Trophoblast cell (in vitro differentiated cells and primary cell): ENCODE data around the gene SELPLG.
A peak's percentile ranks its signal among the peaks of the same experiment; 100 is the strongest.
"Not testable (repeated sequence)": the region's sequence is repeated elsewhere in the genome, so short reads cannot be mapped to it uniquely, and the experiment has no call there.

ENCODE experiments used
- DNase-seq, 2 donors: peaks; one replicate each; pipeline ENCODE4 v3.0.0-alpha.2; 2016
- H2AFZ ChIP-seq: 2 replicates; pipeline ENCODE4 v1.6.1; 2013; ENCODE audit warnings: low read length, moderate library complexity, mild to moderate bottlenecking; ENCODE audit not compliant: insufficient read depth, poor library complexity
- H2AK5ac ChIP-seq: 2 replicates; pipeline ENCODE4 v1.6.1; 2013; ENCODE audit warnings: mild to moderate bottlenecking, low read length
- H2BK120ac ChIP-seq: 2 replicates; pipeline ENCODE4 v1.6.1; 2013; ENCODE audit warnings: low read length, mild to moderate bottlenecking, moderate library complexity; ENCODE audit not compliant: insufficient read depth, poor library complexity
- H2BK12ac ChIP-seq: 2 replicates; pipeline ENCODE4 v1.6.1; 2013; ENCODE audit warnings: mild to moderate bottlenecking, low read length, moderate library complexity
- H2BK5ac ChIP-seq: 2 replicates; pipeline ENCODE4 v1.6.1; 2013; ENCODE audit warnings: low read length, low read depth, moderate library complexity, mild to moderate bottlenecking; ENCODE audit not compliant: poor library complexity
- H3K14ac ChIP-seq: 2 replicates; pipeline ENCODE4 v1.6.1; 2013; ENCODE audit warnings: mild to moderate bottlenecking, low read length
- H3K18ac ChIP-seq: 2 replicates; pipeline ENCODE4 v1.6.1; 2013; ENCODE audit warnings: mild to moderate bottlenecking, low read length
- H3K23ac ChIP-seq: 2 replicates; pipeline ENCODE4 v1.6.1; 2013; ENCODE audit warnings: low read length
- H3K27ac ChIP-seq: 2 replicates; pipeline ENCODE4 v1.5.1; 2013; ENCODE audit warnings: low read depth, mild to moderate bottlenecking, inconsistent platforms, low read length, moderate library complexity
- H3K27me3 ChIP-seq: 2 replicates; pipeline ENCODE4 v1.6.1; 2013; ENCODE audit warnings: inconsistent platforms, mild to moderate bottlenecking, low read length, moderate library complexity; ENCODE audit not compliant: insufficient read depth
- H3K36me3 ChIP-seq, 2 experiments: 1 replicate in 1 of 2; 2 replicates in 1 of 2; pipeline ENCODE4 v1.6.1; 2013; ENCODE audit warnings: low read length in 2 of 2, mild to moderate bottlenecking in 2 of 2, moderate library complexity in 1 of 2; ENCODE audit not compliant: insufficient read depth in 2 of 2, control insufficient read depth in 1 of 2
- H3K4ac ChIP-seq: 2 replicates; pipeline ENCODE4 v1.6.1; 2013; ENCODE audit warnings: low read depth, mild to moderate bottlenecking, low read length, moderate library complexity
- H3K4me1 ChIP-seq, 2 experiments: 1 replicate in 1 of 2; 2 replicates in 1 of 2; pipeline ENCODE4 v1.6.1; 2013; ENCODE audit warnings: low read length in 2 of 2, mild to moderate bottlenecking in 2 of 2, moderate library complexity in 1 of 2; ENCODE audit not compliant: insufficient read depth in 2 of 2, control insufficient read depth in 1 of 2
- H3K4me2 ChIP-seq: 2 replicates; pipeline ENCODE4 v1.6.1; 2013; ENCODE audit warnings: inconsistent platforms, mild to moderate bottlenecking, low read length, moderate library complexity
- H3K4me3 ChIP-seq: 2 replicates; pipeline ENCODE4 v1.5.1; 2013; ENCODE audit warnings: mild to moderate bottlenecking, low read depth, low read length, inconsistent platforms
- H3K79me1 ChIP-seq: one replicate; pipeline ENCODE4 v1.6.1; 2013; ENCODE audit warnings: low read length
- H3K79me2 ChIP-seq: 2 replicates; pipeline ENCODE4 v1.6.1; 2013; ENCODE audit warnings: low read length, mild to moderate bottlenecking; ENCODE audit not compliant: control insufficient read depth, insufficient read depth, poor library complexity
- H3K9ac ChIP-seq: 2 replicates; pipeline ENCODE4 v1.6.1; 2013; ENCODE audit warnings: mild to moderate bottlenecking, low read length
- H3K9me3 ChIP-seq: 2 replicates; pipeline ENCODE4 v1.6.1; 2013; ENCODE audit warnings: low read depth, mild to moderate bottlenecking, control low read depth, inconsistent platforms, low read length; ENCODE audit not compliant: insufficient read depth
- H4K12ac ChIP-seq: 2 replicates; pipeline ENCODE4 v1.6.1; 2013; ENCODE audit warnings: low read depth, mild to moderate bottlenecking, low read length, moderate library complexity
- H4K8ac ChIP-seq: 2 replicates; pipeline ENCODE4 v1.6.1; 2013; ENCODE audit warnings: low read depth, mild to moderate bottlenecking, low read length, moderate library complexity
- H4K91ac ChIP-seq: one replicate; pipeline ENCODE4 v1.6.1; 2013; ENCODE audit warnings: low read depth, mild to moderate bottlenecking, low read length, moderate library complexity
- WGBS: extraction: QIAGEN DNeasy Blood & Tissue Kit; methylation state at CpG from one replicate; pipeline ENCODE4 v1.1.7; 2013; ENCODE audit warnings: missing lambda C conversion rate; ENCODE audit not compliant: insufficient read length, insufficient coverage; ENCODE audit errors: extremely low coverage; 5-methylcytosine and 5-hydroxymethylcytosine counted together

The SELPLG gene

GRCh38 chr12:108631261-108631660, 2.4 kb downstream of the SELPLG start:
- H4K8ac ChIP-seq, H3K36me3 ChIP-seq, H2AFZ ChIP-seq, H3K23ac ChIP-seq, H2BK5ac ChIP-seq, H2AK5ac ChIP-seq, H3K27me3 ChIP-seq, H4K91ac ChIP-seq, H3K27ac ChIP-seq, H3K18ac ChIP-seq, H3K79me2 ChIP-seq, H4K12ac ChIP-seq, H2BK120ac ChIP-seq, H3K14ac ChIP-seq, H3K9ac ChIP-seq, DNase-seq, H3K9me3 ChIP-seq, H3K4me3 ChIP-seq, H2BK12ac ChIP-seq, H3K4me2 ChIP-seq, H3K4ac ChIP-seq: not testable (repeated sequence)
- Histone ChIP-seq H3K79me1 (peaks cover 42% of the 10 kb centered on the region), H3K4me1 (peaks cover 30 to 46% of the 10 kb centered on the region in 2 experiments)
- WGBS, result no CpG with 5 or more reads among the region's 4 CpGs

DNA sequence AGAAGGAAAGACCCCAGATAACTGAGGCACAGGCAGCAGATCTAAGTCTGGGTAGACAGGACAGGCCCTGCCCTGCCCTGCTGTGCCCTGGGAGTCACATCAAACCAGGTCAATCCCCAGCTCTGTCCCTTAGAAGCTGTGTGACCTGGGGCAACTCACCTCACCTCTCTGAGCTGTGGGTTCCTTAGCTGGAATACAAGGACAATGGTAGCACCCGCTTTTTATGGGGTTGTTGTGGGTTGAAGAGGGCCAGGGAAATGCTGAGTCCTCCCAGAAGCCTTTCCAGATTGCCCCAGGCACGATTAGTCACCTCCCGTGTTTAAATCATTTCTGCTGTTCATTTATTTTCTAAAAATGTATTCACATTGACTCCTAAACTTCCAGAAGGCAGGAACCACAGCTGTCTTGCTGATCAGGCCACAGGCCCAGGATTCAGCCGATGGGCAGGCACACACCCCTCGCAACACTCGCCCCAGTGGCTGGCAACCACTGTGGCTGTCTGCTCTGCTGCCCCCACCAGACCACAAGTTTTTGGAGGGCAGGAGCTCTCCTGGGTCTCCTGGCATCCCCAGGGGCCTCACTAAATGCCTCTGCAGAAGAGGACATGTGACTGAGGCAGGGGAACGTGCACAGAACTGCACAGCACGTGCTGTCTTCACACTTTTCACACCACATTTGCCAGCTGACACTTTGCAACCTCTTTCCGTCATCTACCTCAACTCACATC, 3.0 kb downstream of the SELPLG start:
- H2AK5ac ChIP-seq, result peak overlapping the region; percentile 90
- H3K14ac ChIP-seq, result peak overlapping the region; percentile 83
- H2BK5ac ChIP-seq, result peak overlapping the region; percentile 80
- H3K18ac ChIP-seq, result peak overlapping the region; percentile 92
- H3K9ac ChIP-seq, result no peak overlapping the region
- H3K4me1 ChIP-seq, result peaks cover 25 to 42% of the 10 kb centered on the region in 2 experiments
- H4K12ac ChIP-seq, result peak overlapping the region; percentile 74
- H2AFZ ChIP-seq, result peak overlapping the region; percentile 27
- H3K27me3 ChIP-seq, result no peaks in the 10 kb centered on the region
- peak; percentile 52 to 66 for DNase-seq
- H3K36me3 ChIP-seq, result no peaks in the 10 kb centered on the region
- peak overlapping the region; percentile 96 for H4K91ac ChIP-seq
- no peak overlapping the region for H3K4me3 ChIP-seq
- H3K27ac ChIP-seq, result peak overlapping the region; percentile 81
- H3K79me2 ChIP-seq, result peaks cover 5% of the 10 kb centered on the region
- H3K4me2 ChIP-seq, result no peak overlapping the region
- peaks cover 42% of the 10 kb centered on the region for H3K79me1 ChIP-seq
- peak overlapping the region; percentile 82 for H4K8ac ChIP-seq
- H2BK120ac ChIP-seq, result peak overlapping the region; percentile 93
- H3K9me3 ChIP-seq, result no peaks in the 10 kb centered on the region
- peak overlapping the region; percentile 94 for H2BK12ac ChIP-seq
- no CpG with 5 or more reads among the region's 9 CpGs for WGBS
- no peak overlapping the region for H3K23ac ChIP-seq
- peak overlapping the region; percentile 70 for H3K4ac ChIP-seq

DNA sequence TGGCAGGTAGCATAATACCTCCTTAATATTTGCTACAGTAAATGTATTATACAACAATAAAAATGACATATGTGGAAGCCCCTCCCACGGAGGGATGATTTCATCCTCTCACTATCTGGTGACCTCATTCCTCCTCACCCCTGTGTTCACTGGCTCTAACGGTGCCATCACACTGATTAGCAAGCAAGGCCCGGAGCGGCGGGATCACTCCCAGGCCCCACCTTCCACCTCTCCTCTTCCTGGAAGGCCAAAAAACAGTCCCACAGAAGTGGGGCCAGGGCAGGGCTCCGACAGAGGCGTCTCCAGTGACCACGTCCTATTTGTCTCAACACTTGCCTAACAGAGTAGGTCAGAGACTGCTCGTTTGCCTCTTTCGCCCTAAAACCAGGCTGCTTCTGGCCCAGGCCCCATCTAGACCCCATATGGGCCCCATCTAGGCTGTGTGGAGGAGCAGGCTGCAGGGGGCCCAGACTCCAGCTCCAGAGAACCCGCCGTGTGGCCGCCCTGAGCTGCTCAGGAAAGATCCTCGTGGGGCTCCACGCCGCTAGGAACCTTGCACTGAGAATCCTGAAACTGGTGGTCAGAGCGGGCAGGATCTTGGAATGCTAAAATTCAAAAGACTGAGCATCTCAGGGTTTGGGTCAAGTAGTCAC, 3.7 kb downstream of the SELPLG start:
- Histone ChIP-seq H2AK5ac (peak overlapping the region; percentile 80), H3K79me2 (peaks cover 5% of the 10 kb centered on the region), H4K91ac (peak overlapping the region; percentile 96), H2AFZ (peak overlapping the region; percentile 35), H3K14ac (peak overlapping the region; percentile 83), H3K27ac (peak overlapping the region; percentile 95), H2BK12ac (peak overlapping the region; percentile 81), H3K27me3 (no peaks in the 10 kb centered on the region), H3K18ac (peak overlapping the region; percentile 11), H4K12ac (peak overlapping the region; percentile 20), H3K23ac (no peak overlapping the region), H3K4ac (peak overlapping the region; percentile 70), H3K9ac (no peak overlapping the region), H3K4me1 (peaks cover 24 to 36% of the 10 kb centered on the region in 2 experiments), H3K4me3 (no peak overlapping the region), H2BK120ac (peak overlapping the region; percentile 93), H3K4me2 (no peak overlapping the region), H3K79me1 (peaks cover 42% of the 10 kb centered on the region), H3K36me3 (no peaks in the 10 kb centered on the region), H3K9me3 (no peaks in the 10 kb centered on the region), H2BK5ac (peak overlapping the region; percentile 93), H4K8ac (peak overlapping the region; percentile 82)
- whole genome bisulfite sequencing, result no CpG with 5 or more reads among the region's 17 CpGs
- peak; percentile 58 to 79 for DNase-seq

- Histone ChIP-seq H3K9me3 (no peaks in the 10 kb centered on the region), H2AK5ac (peak overlapping the region; percentile 75), H3K9ac (no peak overlapping the region), H4K8ac (peak overlapping the region; percentile 91), H4K12ac (peak overlapping the region; percentile 78), H3K4me3 (no peak overlapping the region), H3K14ac (peak overlapping the region; percentile 81), H3K18ac (peak overlapping the region; percentile 79), H3K4me2 (no peak overlapping the region), H2BK12ac (peak overlapping the region; percentile 83), H4K91ac (peak overlapping the region; percentile 95), H3K4me1 (peaks cover 24 to 32% of the 10 kb centered on the region in 2 experiments), H3K4ac (peak overlapping the region; percentile 56), H2AFZ (peak overlapping the region; percentile 42), H3K79me1 (peaks cover 42% of the 10 kb centered on the region), H3K79me2 (peaks cover 5% of the 10 kb centered on the region), H3K36me3 (no peaks in the 10 kb centered on the region), H2BK120ac (peak overlapping the region; percentile 98), H3K23ac (no peak overlapping the region), H3K27ac (peak overlapping the region; percentile 95), H2BK5ac (peak overlapping the region; percentile 93), H3K27me3 (no peaks in the 10 kb centered on the region)
- WGBS, result no CpG with 5 or more reads among the region's 5 CpGs
- DNase-seq, result no peak
Observed at GRCh38 chr12:108629151-108629550, 4.5 kb downstream of the SELPLG start.
